Prostate gland (tissue), 2 donors: ENCODE data around the gene IFNL2. TPM values are rescaled to one million over a fixed set of nuclear protein-coding genes. Genes with fewer than 3 reads are reported as not detected.

ENCODE experiments used
- DNase-seq: peaks from one replicate; pipeline ENCODE4 v3.0.0-alpha.2; 2019; ENCODE audit warnings: low spot score
- H3K27ac ChIP-seq, 2 donors: fragments of 200-600 bp; sonication (generic); 2 replicates each; pipeline ENCODE4 v1.5.1; 2017 to 2019
- H3K27me3 ChIP-seq: fragments of 200-600 bp; sonication (generic); replicated peaks from 2 replicates; pipeline ENCODE4 v1.5.1; 2019; ENCODE audit not compliant: insufficient read depth
- H3K36me3 ChIP-seq, 2 donors: fragments of 200-600 bp; sonication (generic); 1 replicate in 1 of 2; 2 replicates in 1 of 2; pipeline versions ENCODE4 v1.5.1 to v1.8.1; 2017 to 2019
- H3K4me1 ChIP-seq: fragments of 200-600 bp; sonication (generic); replicated peaks from 2 replicates; pipeline ENCODE4 v1.5.1; 2019
- H3K4me3 ChIP-seq, 2 donors: fragments of 200-600 bp; sonication (generic); 2 replicates each; pipeline ENCODE4 v1.5.1; 2017 to 2019
- H3K9me3 ChIP-seq: fragments of 200-600 bp; sonication (generic); 2 replicates; pipeline ENCODE4 v1.5.1; 2017
- POLR2A ChIP-seq: fragments of 450-650 bp; IDR thresholded peaks from one replicate; pipeline ENCODE4 v1.6.1; 2016; ENCODE audit warnings: antibody characterized with exemption, mild to moderate bottlenecking
- POLR2AphosphoS5 ChIP-seq: sonication (generic); formaldehyde crosslinking; IDR thresholded peaks from one replicate; pipeline ENCODE4 v1.6.1; 2017; ENCODE audit warnings: antibody characterized with exemption
- WGBS: methylation state at CpG from one replicate; pipeline ENCODE4 v1.1.5; 2018; 5-methylcytosine and 5-hydroxymethylcytosine counted together
- intact Hi-C: fragments of 100-400 bp; cut with DNase I; formaldehyde crosslinking; loops from one replicate; pipeline ENCODE4 v1.14.2; 2022
- total RNA-seq, 2 donors: library from RNA; depleted of rRNA; stranded (reverse); fragments of >200 nt; gene quantifications; one replicate each; pipeline ENCODE4 v1.1.0, GENCODE V29; 2016
- TF ChIP-seq, protein P1 (sequence below), 4 experiments: fragments of 200-600 bp in 2 of 4; fragments of 450-650 bp in 2 of 4; sonication (generic) in 2 of 4; IDR thresholded peaks; 1 replicate in 3 of 4; 2 replicates in 1 of 4; pipeline ENCODE4 v1.5.1; 2016 to 2019; ENCODE audit warnings: antibody characterized with exemption in 4 of 4, mild to moderate bottlenecking in 2 of 4, moderate library complexity in 2 of 4

The IFNL2 gene
- total RNA-seq, 2 donors from 2014 or later: not detected

DNA sequence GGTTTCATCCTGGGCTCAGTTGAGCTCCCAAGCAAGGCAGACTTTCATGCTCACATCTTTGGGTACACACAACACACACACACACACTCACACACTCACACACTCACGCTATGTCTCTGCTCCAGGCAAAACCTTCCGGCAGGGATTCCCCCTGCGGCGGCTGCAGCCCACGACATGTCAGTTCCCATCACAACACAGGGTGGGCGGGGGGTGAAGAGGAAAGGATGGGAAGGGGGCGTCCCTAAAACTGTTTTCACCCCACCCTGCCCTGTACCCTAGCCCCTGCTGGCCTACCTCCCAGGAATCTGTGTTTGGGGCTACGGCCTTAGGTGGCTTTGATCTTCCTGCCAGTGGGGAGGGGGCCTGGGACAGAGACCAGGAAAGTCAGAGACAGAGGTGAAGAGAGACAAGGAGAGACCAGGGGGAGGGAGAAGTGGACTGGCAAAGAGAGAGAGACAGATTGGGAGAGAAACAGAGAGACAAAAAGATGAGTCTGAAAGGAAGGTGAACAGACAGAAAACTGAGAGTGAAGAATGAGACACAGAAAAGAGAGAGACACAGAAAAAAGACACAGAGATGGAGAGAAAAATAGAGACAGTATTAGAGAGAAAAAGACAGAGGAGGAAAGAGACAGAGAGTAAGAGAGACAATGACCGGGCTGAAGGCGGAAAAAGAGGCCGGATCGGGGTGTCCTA is 48.6 kb downstream of the IFNL2 start:
- Histone ChIP-seq H3K4me3 (no peak overlapping the region), H3K36me3 (peaks cover 0 to 9% of the 10 kb centered on the region in 2 donors), H3K4me1 (no peaks in the 10 kb centered on the region), H3K27ac (no peak overlapping the region), H3K9me3 (no peaks in the 10 kb centered on the region), H3K27me3 (no peaks in the 10 kb centered on the region)
- 86% methylated on average over 12 of the region's 12 CpGs for WGBS
- DNase-seq: no peak
- TF ChIP-seq, protein P1, sequence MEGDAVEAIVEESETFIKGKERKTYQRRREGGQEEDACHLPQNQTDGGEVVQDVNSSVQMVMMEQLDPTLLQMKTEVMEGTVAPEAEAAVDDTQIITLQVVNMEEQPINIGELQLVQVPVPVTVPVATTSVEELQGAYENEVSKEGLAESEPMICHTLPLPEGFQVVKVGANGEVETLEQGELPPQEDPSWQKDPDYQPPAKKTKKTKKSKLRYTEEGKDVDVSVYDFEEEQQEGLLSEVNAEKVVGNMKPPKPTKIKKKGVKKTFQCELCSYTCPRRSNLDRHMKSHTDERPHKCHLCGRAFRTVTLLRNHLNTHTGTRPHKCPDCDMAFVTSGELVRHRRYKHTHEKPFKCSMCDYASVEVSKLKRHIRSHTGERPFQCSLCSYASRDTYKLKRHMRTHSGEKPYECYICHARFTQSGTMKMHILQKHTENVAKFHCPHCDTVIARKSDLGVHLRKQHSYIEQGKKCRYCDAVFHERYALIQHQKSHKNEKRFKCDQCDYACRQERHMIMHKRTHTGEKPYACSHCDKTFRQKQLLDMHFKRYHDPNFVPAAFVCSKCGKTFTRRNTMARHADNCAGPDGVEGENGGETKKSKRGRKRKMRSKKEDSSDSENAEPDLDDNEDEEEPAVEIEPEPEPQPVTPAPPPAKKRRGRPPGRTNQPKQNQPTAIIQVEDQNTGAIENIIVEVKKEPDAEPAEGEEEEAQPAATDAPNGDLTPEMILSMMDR (IDR thresholded peaks at IDR 0.05): no peak
- TF ChIP-seq POLR2A (no peak), POLR2AphosphoS5 (no peak)
- intact Hi-C loops: no loop called here

DNA sequence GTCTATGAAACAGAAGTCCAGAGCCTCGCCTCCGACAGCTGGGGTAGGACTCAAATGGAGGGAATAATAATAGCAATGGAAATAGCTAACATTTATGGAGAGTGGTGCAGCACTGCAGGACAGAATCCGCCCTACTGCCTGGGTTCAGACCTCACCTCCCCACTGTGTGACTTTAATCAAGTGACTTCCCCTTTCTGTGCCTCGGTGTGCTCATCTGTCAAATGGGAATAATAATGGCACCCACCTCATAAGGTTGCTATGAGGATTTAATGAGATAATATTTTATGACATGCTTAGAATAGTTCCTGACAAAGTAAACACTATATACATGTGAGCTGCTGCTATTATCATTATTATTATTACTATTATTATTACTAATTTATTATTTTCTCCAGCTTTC is 49.3 kb downstream of the IFNL2 start:
- no peak for DNase-seq
- peaks cover 0 to 9% of the 10 kb centered on the region in 2 donors for H3K36me3 ChIP-seq
- WGBS: 93% methylated on average over 4 of the region's 4 CpGs
- TF ChIP-seq POLR2AphosphoS5 (no peak), POLR2A (no peak)
- TF ChIP-seq, protein P1 (IDR thresholded peaks at IDR 0.05): no peak
- H3K27ac ChIP-seq: no peak overlapping the region
- H3K27me3 ChIP-seq: no peaks in the 10 kb centered on the region
- no peaks in the 10 kb centered on the region for H3K9me3 ChIP-seq
- intact Hi-C loops: no loop called here
- no peak overlapping the region for H3K4me3 ChIP-seq
- no peaks in the 10 kb centered on the region for H3K4me1 ChIP-seq

- intact Hi-C loops: no loop called here
- no peak overlapping the region for H3K27ac ChIP-seq
- H3K4me1 ChIP-seq: no peaks in the 10 kb centered on the region
- TF ChIP-seq POLR2A (no peak), POLR2AphosphoS5 (no peak)
- TF ChIP-seq, protein P1 (IDR thresholded peaks at IDR 0.05): no peak
- no peaks in the 10 kb centered on the region for H3K27me3 ChIP-seq
- peaks cover 0 to 9% of the 10 kb centered on the region in 2 donors for H3K36me3 ChIP-seq
- no peak overlapping the region for H3K4me3 ChIP-seq
- WGBS: 96% methylated on average over 5 of the region's 5 CpGs
- no peaks in the 10 kb centered on the region for H3K9me3 ChIP-seq
- no peak for DNase-seq
These were observed 49.9 kb downstream of the IFNL2 start for GRCh38 chr19:39318071-39318470.

DNA sequence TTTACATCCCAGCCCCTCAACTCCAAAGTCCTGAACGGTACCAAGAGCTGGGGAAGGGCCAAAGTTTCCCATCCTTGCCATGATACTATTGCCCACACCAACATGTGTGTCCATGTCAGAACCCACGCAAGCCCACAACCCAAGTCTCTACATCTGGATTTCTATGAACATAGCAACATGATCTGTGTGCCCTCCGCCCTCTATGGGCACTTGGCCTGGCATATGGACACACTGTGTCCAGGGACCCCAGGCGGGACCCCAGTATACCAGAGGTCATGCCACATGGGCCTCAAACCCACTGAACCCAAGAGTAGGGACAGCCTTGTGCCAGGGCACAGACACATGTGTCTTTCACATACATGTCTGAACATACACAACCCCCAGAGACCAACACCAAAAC is 50.5 kb downstream of the IFNL2 start:
- 93% methylated on average over 4 of the region's 4 CpGs for WGBS
- Histone ChIP-seq H3K27ac (no peak overlapping the region), H3K9me3 (no peaks in the 10 kb centered on the region), H3K36me3 (peaks cover 0 to 9% of the 10 kb centered on the region in 2 donors), H3K4me3 (no peak overlapping the region), H3K4me1 (no peaks in the 10 kb centered on the region), H3K27me3 (no peaks in the 10 kb centered on the region)
- no peak for DNase-seq
- intact Hi-C loops: no loop called here
- no peak for TF ChIP-seq POLR2A
- TF ChIP-seq POLR2AphosphoS5: no peak
- TF ChIP-seq, protein P1 (IDR thresholded peaks at IDR 0.05): no peak
